ENCODE results near the gene CSF3.

DNA sequence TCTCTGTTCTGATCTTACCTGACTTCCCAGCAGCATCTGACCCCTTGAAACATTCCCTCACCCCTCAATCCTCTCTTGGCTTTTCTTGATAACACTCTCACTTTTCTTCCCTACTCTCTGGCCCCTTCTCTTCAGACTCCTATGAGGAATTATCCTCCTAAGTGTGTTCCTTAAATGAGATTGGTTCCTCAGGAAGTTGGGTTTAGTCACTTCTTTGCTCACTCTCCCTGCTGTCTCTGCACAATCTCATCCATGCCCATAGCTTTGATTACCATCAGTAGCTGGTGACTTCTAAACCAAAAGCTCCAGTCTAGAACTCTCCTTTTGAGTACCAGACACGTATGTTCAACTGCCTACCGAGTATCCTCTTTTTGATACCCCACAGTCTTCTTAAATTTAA, 26.0 kb downstream of the CSF3 start:
- TF ChIP-seq, protein P1, sequence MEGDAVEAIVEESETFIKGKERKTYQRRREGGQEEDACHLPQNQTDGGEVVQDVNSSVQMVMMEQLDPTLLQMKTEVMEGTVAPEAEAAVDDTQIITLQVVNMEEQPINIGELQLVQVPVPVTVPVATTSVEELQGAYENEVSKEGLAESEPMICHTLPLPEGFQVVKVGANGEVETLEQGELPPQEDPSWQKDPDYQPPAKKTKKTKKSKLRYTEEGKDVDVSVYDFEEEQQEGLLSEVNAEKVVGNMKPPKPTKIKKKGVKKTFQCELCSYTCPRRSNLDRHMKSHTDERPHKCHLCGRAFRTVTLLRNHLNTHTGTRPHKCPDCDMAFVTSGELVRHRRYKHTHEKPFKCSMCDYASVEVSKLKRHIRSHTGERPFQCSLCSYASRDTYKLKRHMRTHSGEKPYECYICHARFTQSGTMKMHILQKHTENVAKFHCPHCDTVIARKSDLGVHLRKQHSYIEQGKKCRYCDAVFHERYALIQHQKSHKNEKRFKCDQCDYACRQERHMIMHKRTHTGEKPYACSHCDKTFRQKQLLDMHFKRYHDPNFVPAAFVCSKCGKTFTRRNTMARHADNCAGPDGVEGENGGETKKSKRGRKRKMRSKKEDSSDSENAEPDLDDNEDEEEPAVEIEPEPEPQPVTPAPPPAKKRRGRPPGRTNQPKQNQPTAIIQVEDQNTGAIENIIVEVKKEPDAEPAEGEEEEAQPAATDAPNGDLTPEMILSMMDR (IDR thresholded peaks at IDR 0.05) = no peak
- no peak for TF ChIP-seq POLR2A (IDR thresholded peaks at IDR 0.05)

All from testis (tissue), 2 donors.